ENCODE results near the gene GALNT10. TPM values are rescaled to one million over a fixed set of nuclear protein-coding genes. Genes with fewer than 3 reads are reported as not detected.

The GALNT10 gene
- total RNA-seq, 1 donor from 2014 or later, result 10.2 TPM

DNA sequence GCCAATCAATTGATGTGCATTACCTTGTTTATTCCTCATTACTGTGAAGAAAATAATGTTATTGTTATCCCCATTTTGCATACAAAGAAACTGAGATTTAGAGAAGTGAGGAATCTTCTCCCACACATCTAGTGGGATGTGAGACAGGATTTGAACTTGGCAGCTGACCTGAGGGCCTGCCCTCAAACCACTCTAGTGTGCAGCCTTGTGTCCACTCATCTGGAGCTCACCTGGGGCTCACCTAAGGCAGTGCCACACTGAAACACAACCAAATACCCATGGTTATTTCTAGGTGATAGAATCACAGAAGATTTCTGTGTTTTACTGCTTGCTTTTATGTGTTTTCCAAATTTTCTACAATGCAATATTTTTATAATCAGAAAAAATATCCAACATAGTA, 160.6 kb downstream of the GALNT10 start:
- no peaks in the 10 kb centered on the region for H3K27me3 ChIP-seq
- TF ChIP-seq, protein P1, sequence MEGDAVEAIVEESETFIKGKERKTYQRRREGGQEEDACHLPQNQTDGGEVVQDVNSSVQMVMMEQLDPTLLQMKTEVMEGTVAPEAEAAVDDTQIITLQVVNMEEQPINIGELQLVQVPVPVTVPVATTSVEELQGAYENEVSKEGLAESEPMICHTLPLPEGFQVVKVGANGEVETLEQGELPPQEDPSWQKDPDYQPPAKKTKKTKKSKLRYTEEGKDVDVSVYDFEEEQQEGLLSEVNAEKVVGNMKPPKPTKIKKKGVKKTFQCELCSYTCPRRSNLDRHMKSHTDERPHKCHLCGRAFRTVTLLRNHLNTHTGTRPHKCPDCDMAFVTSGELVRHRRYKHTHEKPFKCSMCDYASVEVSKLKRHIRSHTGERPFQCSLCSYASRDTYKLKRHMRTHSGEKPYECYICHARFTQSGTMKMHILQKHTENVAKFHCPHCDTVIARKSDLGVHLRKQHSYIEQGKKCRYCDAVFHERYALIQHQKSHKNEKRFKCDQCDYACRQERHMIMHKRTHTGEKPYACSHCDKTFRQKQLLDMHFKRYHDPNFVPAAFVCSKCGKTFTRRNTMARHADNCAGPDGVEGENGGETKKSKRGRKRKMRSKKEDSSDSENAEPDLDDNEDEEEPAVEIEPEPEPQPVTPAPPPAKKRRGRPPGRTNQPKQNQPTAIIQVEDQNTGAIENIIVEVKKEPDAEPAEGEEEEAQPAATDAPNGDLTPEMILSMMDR (IDR thresholded peaks at IDR 0.05), result no peak
- TF ChIP-seq EZH2phosphoT487 (IDR thresholded peaks at IDR 0.05) (no peak), EZH2 (IDR thresholded peaks at IDR 0.05) (no peak)
- Mint-ChIP-seq H3K27me3 (ENCODE audit: insufficient read depth, low read depth) (peaks cover 6% of the 10 kb centered on the region), H3K9me3 (no peaks in the 10 kb centered on the region), H3K27ac (no peak overlapping the region), H3K4me3 (no peak overlapping the region), H3K36me3 (no peaks in the 10 kb centered on the region), H3K4me1 (peaks cover 19% of the 10 kb centered on the region)
- H3K9me3 ChIP-seq (ENCODE audit: low read depth), result no peaks in the 10 kb centered on the region
- no peak overlapping the region for H3K27ac ChIP-seq
- no peaks in the 10 kb centered on the region for H3K79me2 ChIP-seq (ENCODE audit: low read depth)
- DNase-seq (ENCODE audit: low spot score), result no peak
- no peaks in the 10 kb centered on the region for H3K36me3 ChIP-seq
- H3K4me1 ChIP-seq, result peaks cover 16% of the 10 kb centered on the region
- no peak overlapping the region for H3K4me3 ChIP-seq
- H4K20me1 ChIP-seq (ENCODE audit: low read depth), result peaks cover 5% of the 10 kb centered on the region
- H3F3A ChIP-seq (ENCODE audit: low read depth), result no peaks in the 10 kb centered on the region
- H3K9ac ChIP-seq, result no peak overlapping the region
- no peak overlapping the region for H3K4me2 ChIP-seq
- no peak overlapping the region for H2AFZ ChIP-seq (replicated peaks)

DNA sequence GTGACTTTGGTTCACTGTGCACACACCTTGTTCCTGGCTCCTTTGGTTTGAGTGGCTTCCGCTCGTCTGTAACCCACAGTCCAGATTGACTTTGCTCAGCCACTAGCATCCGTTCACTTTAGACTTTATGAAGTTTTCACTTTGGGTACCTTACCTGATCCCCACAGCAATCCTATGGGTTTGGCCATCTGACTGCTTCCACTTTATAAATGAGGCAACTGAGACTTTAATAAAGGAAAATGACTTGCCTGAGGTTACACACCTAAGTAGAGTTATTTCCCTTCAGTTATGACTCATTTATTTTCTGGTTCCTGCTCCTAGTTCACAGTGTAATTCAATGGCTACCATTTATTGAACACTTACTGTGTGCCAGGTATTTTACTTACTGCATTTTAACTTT, 161.0 kb downstream of the GALNT10 start:
- Mint-ChIP-seq H3K27me3 (ENCODE audit: insufficient read depth, low read depth) (peaks cover 6% of the 10 kb centered on the region), H3K9me3 (no peaks in the 10 kb centered on the region), H3K4me1 (peaks cover 20% of the 10 kb centered on the region), H3K27ac (no peak overlapping the region), H3K4me3 (no peak overlapping the region), H3K36me3 (no peaks in the 10 kb centered on the region)
- Histone ChIP-seq H3K27ac (no peak overlapping the region), H3K4me1 (peaks cover 16% of the 10 kb centered on the region), H4K20me1 (ENCODE audit: low read depth) (peaks cover 5% of the 10 kb centered on the region), H3F3A (ENCODE audit: low read depth) (no peaks in the 10 kb centered on the region), H3K4me3 (no peak overlapping the region), H3K9me3 (ENCODE audit: low read depth) (no peaks in the 10 kb centered on the region), H3K4me2 (no peak overlapping the region), H3K36me3 (no peaks in the 10 kb centered on the region), H3K79me2 (ENCODE audit: low read depth) (no peaks in the 10 kb centered on the region), H3K9ac (no peak overlapping the region), H3K27me3 (no peaks in the 10 kb centered on the region), H2AFZ (replicated peaks) (no peak overlapping the region)
- TF ChIP-seq, protein P1 (IDR thresholded peaks at IDR 0.05), result no peak
- no peak for TF ChIP-seq EZH2 (IDR thresholded peaks at IDR 0.05)
- TF ChIP-seq EZH2phosphoT487 (IDR thresholded peaks at IDR 0.05), result no peak
- DNase-seq (ENCODE audit: low spot score), result no peak

DNA sequence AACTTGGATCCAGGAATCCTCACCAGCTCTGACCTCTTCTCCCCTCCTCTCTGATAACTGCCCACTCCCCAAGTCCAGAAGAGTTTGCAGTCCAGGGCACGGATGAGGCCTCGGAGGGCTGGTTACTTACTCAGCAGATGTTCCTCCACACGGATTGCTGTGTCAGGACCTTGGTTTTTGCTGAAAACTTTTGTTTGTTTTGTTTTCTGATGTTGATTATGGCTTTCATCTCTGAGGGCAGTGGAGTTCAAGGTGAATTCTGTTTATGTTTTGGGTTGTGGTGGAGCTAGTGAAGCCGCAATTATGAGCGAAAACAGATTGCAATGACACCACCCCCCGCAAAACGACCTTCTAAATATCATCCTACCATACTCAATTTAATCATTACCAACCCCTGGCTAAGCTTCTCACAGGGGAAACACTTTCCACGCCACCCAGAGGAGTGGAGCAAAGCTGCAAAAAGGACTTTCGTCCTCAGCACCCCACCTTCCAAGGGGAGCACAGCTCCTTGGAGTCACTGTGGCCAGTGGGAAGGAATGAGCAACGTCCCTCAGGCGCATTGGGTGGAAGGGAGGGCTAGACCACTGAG, 162.5 kb downstream of the GALNT10 start:
- Histone ChIP-seq H4K20me1 (ENCODE audit: low read depth) (peaks cover 5% of the 10 kb centered on the region), H3K4me3 (no peak overlapping the region), H3K4me2 (no peak overlapping the region), H3K9me3 (ENCODE audit: low read depth) (no peaks in the 10 kb centered on the region), H3F3A (ENCODE audit: low read depth) (no peaks in the 10 kb centered on the region), H3K79me2 (ENCODE audit: low read depth) (no peaks in the 10 kb centered on the region), H3K36me3 (no peaks in the 10 kb centered on the region), H3K9ac (no peak overlapping the region), H3K27ac (no peak overlapping the region), H2AFZ (replicated peaks) (no peak overlapping the region), H3K4me1 (peaks cover 16% of the 10 kb centered on the region), H3K27me3 (no peaks in the 10 kb centered on the region)
- Mint-ChIP-seq H3K36me3 (no peaks in the 10 kb centered on the region), H3K4me1 (peaks cover 20% of the 10 kb centered on the region), H3K9me3 (no peaks in the 10 kb centered on the region), H3K27me3 (ENCODE audit: insufficient read depth, low read depth) (peaks cover 4% of the 10 kb centered on the region), H3K4me3 (no peak overlapping the region), H3K27ac (no peak overlapping the region)
- TF ChIP-seq, protein P1 (IDR thresholded peaks at IDR 0.05), result no peak
- TF ChIP-seq EZH2phosphoT487 (IDR thresholded peaks at IDR 0.05) (no peak), EZH2 (IDR thresholded peaks at IDR 0.05) (no peak)
- no peak for DNase-seq (ENCODE audit: low spot score)
